BJ (cell line): ENCODE measurements around the gene CTRB2. TPM values are rescaled to one million over a fixed set of nuclear protein-coding genes. Genes with fewer than 3 reads are reported as not detected.

Source experiments
- CTCF ChIA-PET: fragments of 350-600 bp; formaldehyde crosslinking; extraction: SDS; loops from one replicate; lab custom pipeline; 2021; ENCODE audit warnings: antibody characterized with exemption, inconsistent platforms; lab: Yijun Ruan, JAX
- POLR2A ChIA-PET: fragments of 300-600 bp; sonication (Branson Sonifier 250); formaldehyde crosslinking; extraction: SDS; loops from one replicate; lab custom pipeline; 2021; ENCODE audit warnings: antibody characterized with exemption; lab: Charles Lee
- DNase-seq: peaks from one replicate; pipeline ENCODE4 v3.0.0-alpha.2; 2011; ENCODE audit warnings: low read depth
- H3K27me3 ChIP-seq: 2 replicates; pipeline ENCODE4 v1.6.0; 2011; ENCODE audit warnings: low read length; ENCODE audit not compliant: control insufficient read depth, insufficient read depth
- H3K36me3 ChIP-seq: 2 replicates; pipeline ENCODE4 v1.5.1; 2011; ENCODE audit warnings: low read length; ENCODE audit not compliant: control insufficient read depth, insufficient read depth
- H3K4me3 ChIP-seq: 2 replicates; pipeline ENCODE4 v1.5.1; 2011; ENCODE audit warnings: low read depth, mild to moderate bottlenecking, control low read depth, low read length
- polyA plus RNA-seq: library from polyadenylated mRNA; depleted of rRNA; stranded (reverse); fragments of >200 nt; gene quantifications from 2 replicates; pipeline ENCODE4 v1.2.3, GENCODE V29; 2011
- TF ChIP-seq, protein P1 (sequence below): IDR thresholded peaks from 2 replicates; pipeline ENCODE4 v1.5.1; 2011; ENCODE audit warnings: low read depth, mild to moderate bottlenecking, control low read depth, inconsistent platforms, low read length, moderate library complexity; ENCODE audit not compliant: insufficient read depth

CTRB2 gene
- polyA plus RNA-seq, 1 experiment, result not detected

DNA sequence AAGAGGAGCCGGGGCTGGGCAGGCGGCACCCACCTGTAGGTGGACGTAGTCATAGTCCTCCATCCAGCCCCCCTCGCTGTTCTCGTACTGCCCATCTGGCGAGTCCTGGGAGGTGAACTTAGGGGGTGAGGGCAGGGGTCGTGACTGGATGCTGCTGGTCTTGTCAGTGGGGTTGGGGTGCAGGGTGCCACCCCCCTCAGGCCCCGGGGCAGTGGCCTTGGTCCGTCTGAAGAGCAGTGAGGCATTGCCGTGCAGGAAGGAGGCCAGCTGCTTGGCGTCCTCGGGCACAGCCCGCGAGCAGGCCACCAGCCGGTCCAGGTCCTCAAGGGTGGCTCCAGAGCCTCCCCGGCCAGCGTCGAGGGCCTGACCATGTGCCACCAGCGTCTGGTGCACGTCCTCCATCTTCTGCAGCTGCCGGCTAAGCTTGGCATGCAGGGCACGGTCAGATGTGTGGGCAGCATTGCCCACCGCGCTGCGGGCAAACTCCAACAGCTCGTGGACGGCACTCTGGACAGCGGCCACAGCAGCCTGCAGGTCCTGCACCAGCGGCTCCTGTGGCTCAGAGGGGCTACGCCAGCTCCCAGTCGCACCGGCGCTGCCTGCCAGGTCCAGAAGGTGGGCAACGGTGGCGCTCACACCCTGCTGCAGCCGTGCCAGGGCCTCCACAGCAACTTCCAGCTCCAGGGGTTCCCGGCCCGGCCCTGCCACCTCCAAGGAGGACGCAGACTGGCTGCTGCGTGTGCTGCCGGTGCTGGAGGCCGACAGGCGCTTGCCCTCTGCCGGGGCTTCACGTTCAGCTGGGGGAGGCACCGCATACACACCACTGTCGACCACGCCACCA, 28.1 kb upstream of the CTRB2 start:
- ChIA-PET POLR2A (no interaction called here), CTCF (interaction anchor here (0.7 to 3.3 kb wide), 25 partner anchors 13 to 171 kb away, joined by 3 to 40 read pairs (median 10); partner anchors contain the start of gene CTRB2)
- no peak overlapping the region for H3K4me3 ChIP-seq
- H3K27me3 ChIP-seq, result no peaks in the 10 kb centered on the region
- TF ChIP-seq, protein P1, sequence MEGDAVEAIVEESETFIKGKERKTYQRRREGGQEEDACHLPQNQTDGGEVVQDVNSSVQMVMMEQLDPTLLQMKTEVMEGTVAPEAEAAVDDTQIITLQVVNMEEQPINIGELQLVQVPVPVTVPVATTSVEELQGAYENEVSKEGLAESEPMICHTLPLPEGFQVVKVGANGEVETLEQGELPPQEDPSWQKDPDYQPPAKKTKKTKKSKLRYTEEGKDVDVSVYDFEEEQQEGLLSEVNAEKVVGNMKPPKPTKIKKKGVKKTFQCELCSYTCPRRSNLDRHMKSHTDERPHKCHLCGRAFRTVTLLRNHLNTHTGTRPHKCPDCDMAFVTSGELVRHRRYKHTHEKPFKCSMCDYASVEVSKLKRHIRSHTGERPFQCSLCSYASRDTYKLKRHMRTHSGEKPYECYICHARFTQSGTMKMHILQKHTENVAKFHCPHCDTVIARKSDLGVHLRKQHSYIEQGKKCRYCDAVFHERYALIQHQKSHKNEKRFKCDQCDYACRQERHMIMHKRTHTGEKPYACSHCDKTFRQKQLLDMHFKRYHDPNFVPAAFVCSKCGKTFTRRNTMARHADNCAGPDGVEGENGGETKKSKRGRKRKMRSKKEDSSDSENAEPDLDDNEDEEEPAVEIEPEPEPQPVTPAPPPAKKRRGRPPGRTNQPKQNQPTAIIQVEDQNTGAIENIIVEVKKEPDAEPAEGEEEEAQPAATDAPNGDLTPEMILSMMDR, result no peak
- H3K36me3 ChIP-seq, result peaks cover 60% of the 10 kb centered on the region
- no peak for DNase-seq

DNA sequence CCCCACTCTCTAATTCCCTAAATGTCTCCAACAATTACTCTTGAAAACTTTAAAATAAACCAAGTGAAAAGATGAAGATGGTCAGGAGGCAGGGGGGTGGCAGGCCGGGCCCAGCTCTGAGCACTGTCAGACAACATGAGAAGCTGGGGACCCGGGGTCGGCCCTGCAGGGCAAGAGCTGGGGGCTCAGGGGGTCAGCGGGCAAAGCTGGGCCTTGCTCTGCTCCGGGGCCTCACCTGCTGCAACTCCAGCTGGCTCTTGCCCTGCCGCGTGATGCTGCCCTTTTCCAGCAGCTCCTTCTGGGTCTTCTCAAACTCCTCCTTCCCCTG, 26.6 kb upstream of the CTRB2 start:
- TF ChIP-seq, protein P1, result no peak
- ChIA-PET CTCF (interaction anchor here (0.6 to 3.3 kb wide), 39 partner anchors 9 to 214 kb away, joined by 3 to 40 read pairs (median 8); partner anchors contain the start of gene CTRB2), POLR2A (no interaction called here)
- Histone ChIP-seq H3K4me3 (no peak overlapping the region), H3K36me3 (peaks cover 64% of the 10 kb centered on the region), H3K27me3 (no peaks in the 10 kb centered on the region)
- DNase-seq, result no peak

DNA sequence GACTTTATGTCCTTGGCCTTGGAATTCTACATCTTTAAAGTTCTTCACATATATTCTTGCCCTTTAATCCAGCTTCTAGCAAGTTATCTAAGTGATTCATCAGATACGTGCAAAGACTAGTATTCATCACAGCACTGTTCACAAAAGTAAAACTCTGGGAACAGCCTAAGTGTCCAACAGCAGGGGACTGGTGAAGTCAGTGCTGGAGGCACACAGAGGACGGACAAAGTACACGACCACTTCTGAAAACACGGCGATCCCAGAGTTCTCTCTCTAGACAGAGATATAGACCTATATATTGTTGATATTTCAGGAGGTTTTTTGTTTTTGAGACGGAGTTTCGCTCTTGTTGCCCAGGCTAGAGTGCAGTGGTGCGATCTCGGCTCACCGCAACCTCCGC, 24.6 kb upstream of the CTRB2 start:
- no peak for DNase-seq
- CTCF ChIA-PET, result interaction anchor here (1.1 kb wide), 2 partner anchors 32 to 154 kb away, joined by 4 to 9 read pairs; no protein-coding TSS in a partner anchor
- no peak overlapping the region for H3K4me3 ChIP-seq
- POLR2A ChIA-PET, result no interaction called here
- no peaks in the 10 kb centered on the region for H3K27me3 ChIP-seq
- H3K36me3 ChIP-seq, result peaks cover 61% of the 10 kb centered on the region
- TF ChIP-seq, protein P1, result no peak

DNA sequence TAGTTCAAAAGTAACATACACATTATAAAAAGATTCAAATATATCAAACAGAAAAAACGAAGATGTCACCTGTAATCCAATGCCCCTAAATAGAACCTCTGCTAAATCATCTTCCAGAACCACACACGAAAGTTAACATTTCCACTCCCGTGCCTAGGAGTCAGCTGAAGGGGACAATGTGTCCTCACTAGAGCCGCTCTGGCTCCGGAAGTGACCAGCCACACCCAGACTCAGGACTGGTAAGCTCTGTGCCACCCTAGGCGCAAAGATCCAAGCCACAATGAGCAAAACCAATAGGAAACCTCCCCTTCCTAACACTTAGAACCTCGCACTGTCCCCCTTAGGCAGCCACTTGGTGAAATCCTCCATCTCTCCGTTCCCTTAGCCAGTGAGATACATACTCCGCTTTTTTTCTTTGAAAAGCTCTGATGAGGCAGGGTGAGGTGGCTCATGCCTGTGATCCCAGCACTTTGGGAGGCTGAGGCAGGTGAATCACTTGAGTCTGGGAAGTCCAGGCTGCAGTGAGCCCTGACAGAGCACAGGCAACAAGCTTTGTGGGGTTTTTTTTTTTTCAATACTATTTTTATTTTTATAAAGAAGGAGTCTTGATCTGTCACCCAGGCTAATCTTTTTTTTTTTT, 23.6 kb upstream of the CTRB2 start:
- ChIA-PET POLR2A (no interaction called here), CTCF (interaction anchor here (1.1 kb wide), 2 partner anchors 31 to 155 kb away, joined by 4 to 9 read pairs; no protein-coding TSS in a partner anchor)
- TF ChIP-seq, protein P1, result no peak
- Histone ChIP-seq H3K27me3 (no peaks in the 10 kb centered on the region), H3K4me3 (no peak overlapping the region), H3K36me3 (peaks cover 52% of the 10 kb centered on the region)
- DNase-seq, result no peak
